Suprapubic skin (tissue), 4 donors: ENCODE results near the gene ZNF331. TPM values are rescaled to one million over a fixed set of nuclear protein-coding genes. Genes with fewer than 3 reads are reported as not detected.
"Not testable (repeated sequence)": the region's sequence is repeated elsewhere in the genome, so short reads cannot be mapped to it uniquely, and the experiment has no call there.

Source experiments
- DNase-seq, 2 donors: peaks; one replicate each; pipeline ENCODE4 v3.0.0-alpha.2; 2019; ENCODE audit warnings: low spot score in 2 of 2
- H3K27ac ChIP-seq: fragments of 200-600 bp; sonication (generic); one replicate; pipeline ENCODE4 v1.5.1; 2019
- H3K27me3 ChIP-seq: fragments of 200-600 bp; sonication (generic); one replicate; pipeline ENCODE4 v1.5.1; 2019
- H3K36me3 ChIP-seq: fragments of 200-600 bp; sonication (generic); one replicate; pipeline ENCODE4 v1.5.1; 2019
- H3K4me1 ChIP-seq: fragments of 200-600 bp; sonication (generic); one replicate; pipeline ENCODE4 v1.5.1; 2019
- H3K4me3 ChIP-seq: fragments of 200-600 bp; sonication (generic); one replicate; pipeline ENCODE4 v1.5.1; 2019; ENCODE audit warnings: mild to moderate bottlenecking
- H3K9me3 ChIP-seq: fragments of 200-600 bp; sonication (generic); one replicate; pipeline ENCODE4 v1.5.1; 2019
- EP300 ChIP-seq: sonication (generic); formaldehyde crosslinking; IDR thresholded peaks from one replicate; pipeline ENCODE4 v1.6.1; 2017; ENCODE audit warnings: antibody characterized with exemption
- POLR2A ChIP-seq, 2 donors: fragments of 450-650 bp; IDR thresholded peaks; one replicate each; pipeline ENCODE4 v1.6.1; 2017; ENCODE audit warnings: antibody characterized with exemption in 2 of 2, mild to moderate bottlenecking in 2 of 2, moderate library complexity in 2 of 2
- POLR2AphosphoS5 ChIP-seq, 3 donors: sonication (generic); formaldehyde crosslinking; IDR thresholded peaks; one replicate each; pipeline ENCODE4 v1.6.1; 2017; ENCODE audit warnings: antibody characterized with exemption in 3 of 3
- WGBS: methylation state at CpG from one replicate; pipeline ENCODE4 v1.1.5; 2018; 5-methylcytosine and 5-hydroxymethylcytosine counted together
- total RNA-seq, 4 donors: library from RNA; depleted of rRNA; stranded (reverse); fragments of >200 nt; gene quantifications; one replicate each; pipeline ENCODE4 v1.1.0, GENCODE V29; 2016
- TF ChIP-seq, protein P1 (sequence below), 2 donors: fragments of 200-600 bp in 1 of 2; fragments of 450-650 bp in 1 of 2; sonication (generic) in 1 of 2; IDR thresholded peaks; one replicate each; pipeline ENCODE4 v1.5.1; 2016 to 2019; ENCODE audit warnings: antibody characterized with exemption in 2 of 2, mild to moderate bottlenecking in 1 of 2, moderate library complexity in 1 of 2

The ZNF331 gene
- total RNA-seq: 10 to 100 TPM; 20.5 to 41.1 (median 27.8) TPM

DNA sequence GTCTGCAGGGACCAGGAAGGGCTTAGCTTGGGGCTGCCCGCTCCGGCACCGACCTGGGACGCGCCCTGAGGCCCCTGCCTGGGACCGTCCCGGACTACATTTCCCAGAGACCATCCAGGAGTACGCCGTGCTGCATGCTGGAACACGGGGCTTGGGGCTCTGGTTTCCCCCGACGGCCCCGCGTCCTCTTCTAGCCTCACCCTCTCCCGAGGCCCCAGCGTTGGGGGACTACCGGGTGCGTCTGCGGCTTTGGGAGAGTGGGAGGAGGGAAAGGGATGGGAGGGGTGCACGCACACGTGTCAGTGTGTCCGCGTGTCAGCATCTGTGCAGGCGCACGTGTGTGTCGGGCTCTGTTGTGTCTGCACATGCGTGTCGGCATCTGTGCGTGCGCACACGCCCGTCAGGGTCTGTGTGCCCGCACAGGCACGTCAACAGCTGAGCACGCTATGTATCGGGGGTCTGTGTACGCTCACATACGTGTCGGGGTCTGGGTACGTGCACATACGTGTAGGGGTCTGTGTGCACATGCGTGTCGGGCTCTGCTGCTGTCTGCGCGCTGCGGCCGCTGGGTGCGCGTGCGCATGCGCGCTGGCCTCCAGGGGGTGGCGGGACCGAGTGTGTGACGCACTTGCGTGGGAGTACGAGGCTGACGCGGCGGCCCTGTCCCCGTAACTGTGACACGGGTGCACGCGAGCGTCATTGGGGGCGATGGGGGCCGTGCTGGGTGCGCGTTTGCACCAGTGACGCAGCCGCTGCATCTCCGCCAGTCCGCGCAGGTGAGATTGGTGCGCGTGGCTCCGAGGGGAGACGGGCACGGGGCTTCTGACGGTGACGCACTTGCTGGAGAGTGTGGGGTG, at the start of gene ZNF331:
TSS of gene ZNF331 (plus strand) at position 625 of the 857 bp plus-strand sequence. CDS start 31,232 bp downstream, outside the sequence.
- DNase-seq: peak; percentile 90 to 94
- H3K4me1 ChIP-seq: peaks cover 4% of the 10 kb centered on the region
- H3K36me3 ChIP-seq: peaks cover 11% of the 10 kb centered on the region
- no peaks in the 10 kb centered on the region for H3K27me3 ChIP-seq
- H3K9me3 ChIP-seq: no peaks in the 10 kb centered on the region
- TF ChIP-seq POLR2AphosphoS5 (IDR thresholded peaks at IDR 0.05) (peak in 1 of 3 donors; percentile 19), EP300 (peak; percentile 59), POLR2A (IDR thresholded peaks at IDR 0.05) (peak in 1 of 2 donors; percentile 59)
- TF ChIP-seq, protein P1, sequence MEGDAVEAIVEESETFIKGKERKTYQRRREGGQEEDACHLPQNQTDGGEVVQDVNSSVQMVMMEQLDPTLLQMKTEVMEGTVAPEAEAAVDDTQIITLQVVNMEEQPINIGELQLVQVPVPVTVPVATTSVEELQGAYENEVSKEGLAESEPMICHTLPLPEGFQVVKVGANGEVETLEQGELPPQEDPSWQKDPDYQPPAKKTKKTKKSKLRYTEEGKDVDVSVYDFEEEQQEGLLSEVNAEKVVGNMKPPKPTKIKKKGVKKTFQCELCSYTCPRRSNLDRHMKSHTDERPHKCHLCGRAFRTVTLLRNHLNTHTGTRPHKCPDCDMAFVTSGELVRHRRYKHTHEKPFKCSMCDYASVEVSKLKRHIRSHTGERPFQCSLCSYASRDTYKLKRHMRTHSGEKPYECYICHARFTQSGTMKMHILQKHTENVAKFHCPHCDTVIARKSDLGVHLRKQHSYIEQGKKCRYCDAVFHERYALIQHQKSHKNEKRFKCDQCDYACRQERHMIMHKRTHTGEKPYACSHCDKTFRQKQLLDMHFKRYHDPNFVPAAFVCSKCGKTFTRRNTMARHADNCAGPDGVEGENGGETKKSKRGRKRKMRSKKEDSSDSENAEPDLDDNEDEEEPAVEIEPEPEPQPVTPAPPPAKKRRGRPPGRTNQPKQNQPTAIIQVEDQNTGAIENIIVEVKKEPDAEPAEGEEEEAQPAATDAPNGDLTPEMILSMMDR (IDR thresholded peaks at IDR 0.05): peak in 1 of 2 donors; percentile 59
- 57% methylated on average over 48 of the region's 81 CpGs for WGBS
- peak within 1 kb of the TSS; percentile 57 for H3K4me3 ChIP-seq
- H3K27ac ChIP-seq: peak within 1 kb of the TSS; percentile 77

GRCh38 chr19:53492153-53492552, 45.8 kb upstream of the ZNF331 start:
- Histone ChIP-seq H3K4me3 (no peak overlapping the region), H3K36me3 (peaks cover 49% of the 10 kb centered on the region), H3K4me1 (no peaks in the 10 kb centered on the region), H3K9me3 (peaks cover 51% of the 10 kb centered on the region), H3K27me3 (no peaks in the 10 kb centered on the region), H3K27ac (no peak overlapping the region)
- no peak for DNase-seq
- no peak for TF ChIP-seq EP300
- no peak for TF ChIP-seq POLR2AphosphoS5 (IDR thresholded peaks at IDR 0.05)
- TF ChIP-seq, protein P1 (IDR thresholded peaks at IDR 0.05): no peak
- TF ChIP-seq POLR2A (IDR thresholded peaks at IDR 0.05): no peak
- 90% methylated on average over 5 of the region's 5 CpGs for WGBS

GRCh38 chr19:53497311-53498023, 40.5 kb upstream of the ZNF331 start:
- not testable (repeated sequence) for H3K27me3 ChIP-seq, H3K36me3 ChIP-seq, DNase-seq, H3K4me1 ChIP-seq, H3K4me3 ChIP-seq, H3K27ac ChIP-seq
- H3K9me3 ChIP-seq: peaks cover 35% of the 10 kb centered on the region
- 37% methylated on average over 8 of the region's 11 CpGs for WGBS

DNA sequence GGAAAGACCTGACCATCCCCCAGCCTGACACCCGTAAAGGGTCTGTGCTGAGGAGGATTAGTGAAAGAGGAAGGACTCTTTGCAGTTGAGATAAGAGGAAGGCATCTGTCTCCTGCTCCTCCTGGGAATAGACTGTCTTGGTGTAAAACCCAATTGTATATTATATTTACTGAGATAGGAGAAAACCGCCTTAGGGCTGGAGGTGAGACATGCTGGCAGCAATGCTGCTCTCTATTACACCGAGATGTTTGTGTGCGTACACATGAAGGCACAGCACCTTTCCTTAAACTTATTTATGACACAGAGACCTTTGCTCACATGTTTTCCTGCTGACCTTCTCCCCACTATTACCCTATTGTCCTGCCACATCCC, 39.9 kb upstream of the ZNF331 start:
- H3K36me3 ChIP-seq, H3K27me3 ChIP-seq, H3K27ac ChIP-seq, DNase-seq, H3K4me3 ChIP-seq, H3K4me1 ChIP-seq: not testable (repeated sequence)
- H3K9me3 ChIP-seq: peaks cover 30% of the 10 kb centered on the region
- 54% methylated on average over 4 of the region's 4 CpGs for WGBS

DNA sequence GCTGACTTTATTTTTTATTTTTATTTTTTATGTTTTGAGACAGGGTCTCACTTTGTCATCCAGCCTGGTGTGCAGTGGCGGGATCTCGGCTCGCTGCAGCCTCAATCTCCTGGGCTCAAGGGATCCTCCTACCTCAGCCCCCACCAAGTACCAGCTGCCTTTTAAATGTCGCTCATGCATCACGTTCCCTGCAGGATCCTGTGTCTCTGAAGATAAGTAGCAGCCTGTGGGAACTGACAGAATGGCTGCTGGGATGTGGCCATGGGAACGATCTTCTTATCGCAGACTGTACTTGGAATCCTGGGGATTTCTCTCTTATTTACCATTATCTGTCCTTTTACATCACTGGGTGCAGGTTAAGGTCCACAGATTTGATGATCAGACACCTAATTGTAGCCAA, 34.8 kb upstream of the ZNF331 start:
- not testable (repeated sequence) for H3K36me3 ChIP-seq, H3K4me1 ChIP-seq, DNase-seq, H3K4me3 ChIP-seq, H3K27ac ChIP-seq, H3K9me3 ChIP-seq, H3K27me3 ChIP-seq
- WGBS: 59% methylated on average over 7 of the region's 7 CpGs

DNA sequence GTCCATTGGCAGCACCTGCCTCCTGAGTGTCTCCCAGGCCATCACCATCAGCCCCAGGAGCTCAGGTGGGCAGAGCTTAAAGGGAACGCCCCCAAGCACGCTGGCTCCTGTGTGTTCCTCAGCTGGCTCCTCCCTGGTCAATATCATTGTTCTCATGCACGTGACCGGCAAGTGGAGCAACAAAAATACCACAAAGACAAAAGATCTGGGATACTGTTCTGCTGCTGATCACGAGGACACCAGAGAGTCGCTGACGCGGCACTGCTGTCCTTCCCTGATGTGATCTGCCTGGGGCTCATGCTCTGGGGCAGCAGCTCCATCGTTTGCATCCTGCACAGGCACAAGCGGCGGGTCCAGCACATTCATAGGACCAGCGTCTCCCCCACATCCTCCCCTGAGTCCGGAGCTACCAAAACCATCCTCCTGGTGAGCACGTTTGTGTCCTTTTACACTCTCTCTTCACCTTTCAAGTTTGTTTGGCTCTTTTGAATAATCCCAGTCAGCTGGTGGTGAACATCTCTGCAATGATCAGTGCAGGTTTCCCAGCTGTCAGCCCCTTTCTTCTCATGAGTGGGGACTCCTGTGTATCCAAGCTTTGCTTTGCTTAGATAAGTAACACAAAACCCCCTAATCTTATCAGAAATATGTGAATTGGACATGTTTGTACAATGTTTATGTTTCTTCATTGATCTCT, 34.1 kb upstream of the ZNF331 start:
- H3K27me3 ChIP-seq, H3K9me3 ChIP-seq, DNase-seq, H3K27ac ChIP-seq, H3K4me1 ChIP-seq, H3K36me3 ChIP-seq: not testable (repeated sequence)
- H3K4me3 ChIP-seq: peak overlapping the region; percentile 17
- 0% methylated on average over 4 of the region's 14 CpGs for WGBS

- 16% methylated on average over 11 of the region's 13 CpGs for WGBS
- H3K36me3 ChIP-seq, H3K4me1 ChIP-seq, DNase-seq, H3K9me3 ChIP-seq, H3K27ac ChIP-seq, H3K27me3 ChIP-seq: not testable (repeated sequence)
- H3K4me3 ChIP-seq: peak overlapping the region; percentile 17
Measured at GRCh38 chr19:53504365-53504703, 33.6 kb upstream of the ZNF331 start.
